Measurements from ENCODE around the gene HSPG2. TPM values are rescaled to one million over a fixed set of nuclear protein-coding genes. Genes with fewer than 3 reads are reported as not detected.

The HSPG2 gene
- total RNA-seq, 1 donor from 2014 or later: 1,732 TPM

DNA sequence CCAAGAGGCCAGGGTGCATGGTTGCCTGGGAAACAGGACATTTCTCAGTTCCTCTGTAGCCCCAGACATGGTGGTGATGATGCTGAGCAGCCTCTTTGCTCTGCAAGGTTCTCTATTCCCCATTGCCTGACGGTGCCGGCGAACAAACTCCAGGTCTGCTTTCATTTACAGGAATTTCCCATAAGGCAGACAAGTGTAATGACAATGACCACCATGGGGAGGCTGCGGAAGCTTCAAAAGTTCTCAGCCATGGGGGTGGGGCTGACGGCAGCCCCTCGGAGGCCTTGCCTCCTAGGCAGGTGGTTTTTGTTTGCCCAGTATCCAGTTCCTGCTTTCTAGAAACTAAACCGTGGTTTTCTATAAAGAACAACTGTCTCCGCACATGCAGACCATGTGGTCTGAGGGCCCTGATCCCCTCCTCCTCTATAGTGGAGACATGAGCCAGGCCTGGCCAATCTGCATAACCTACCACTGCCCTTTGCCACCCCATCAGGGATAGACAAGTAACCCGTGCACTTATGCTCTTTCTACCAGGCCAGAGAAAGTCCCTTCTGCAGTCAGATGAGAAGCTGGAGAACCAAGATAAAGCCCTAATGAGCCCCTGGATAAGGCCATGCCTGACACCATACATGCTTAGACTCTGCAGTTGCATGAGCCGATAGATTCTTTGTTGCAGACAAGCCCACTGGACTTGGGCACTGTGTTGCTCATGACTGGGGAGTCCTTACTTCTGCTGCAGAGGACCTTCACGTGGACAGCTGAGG, 71.0 kb downstream of the HSPG2 start:
- Mint-ChIP-seq H3K4me1 (ENCODE audit: unreplicated experiment) (peaks cover 2% of the 10 kb centered on the region), H3K4me3 (ENCODE audit: unreplicated experiment) (no peak overlapping the region), H3K9me3 (ENCODE audit: unreplicated experiment) (no peaks in the 10 kb centered on the region), H3K27me3 (ENCODE audit: unreplicated experiment) (peaks cover 12% of the 10 kb centered on the region), H3K27ac (ENCODE audit: unreplicated experiment) (no peak overlapping the region), H3K36me3 (ENCODE audit: low read depth, unreplicated experiment) (peaks cover 57% of the 10 kb centered on the region)
- TF ChIP-seq, protein P1, sequence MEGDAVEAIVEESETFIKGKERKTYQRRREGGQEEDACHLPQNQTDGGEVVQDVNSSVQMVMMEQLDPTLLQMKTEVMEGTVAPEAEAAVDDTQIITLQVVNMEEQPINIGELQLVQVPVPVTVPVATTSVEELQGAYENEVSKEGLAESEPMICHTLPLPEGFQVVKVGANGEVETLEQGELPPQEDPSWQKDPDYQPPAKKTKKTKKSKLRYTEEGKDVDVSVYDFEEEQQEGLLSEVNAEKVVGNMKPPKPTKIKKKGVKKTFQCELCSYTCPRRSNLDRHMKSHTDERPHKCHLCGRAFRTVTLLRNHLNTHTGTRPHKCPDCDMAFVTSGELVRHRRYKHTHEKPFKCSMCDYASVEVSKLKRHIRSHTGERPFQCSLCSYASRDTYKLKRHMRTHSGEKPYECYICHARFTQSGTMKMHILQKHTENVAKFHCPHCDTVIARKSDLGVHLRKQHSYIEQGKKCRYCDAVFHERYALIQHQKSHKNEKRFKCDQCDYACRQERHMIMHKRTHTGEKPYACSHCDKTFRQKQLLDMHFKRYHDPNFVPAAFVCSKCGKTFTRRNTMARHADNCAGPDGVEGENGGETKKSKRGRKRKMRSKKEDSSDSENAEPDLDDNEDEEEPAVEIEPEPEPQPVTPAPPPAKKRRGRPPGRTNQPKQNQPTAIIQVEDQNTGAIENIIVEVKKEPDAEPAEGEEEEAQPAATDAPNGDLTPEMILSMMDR (IDR thresholded peaks at IDR 0.05; ENCODE audit: unreplicated experiment): peak; percentile 28
- DNase-seq (ENCODE audit: low spot score): peak; percentile 28

DNA sequence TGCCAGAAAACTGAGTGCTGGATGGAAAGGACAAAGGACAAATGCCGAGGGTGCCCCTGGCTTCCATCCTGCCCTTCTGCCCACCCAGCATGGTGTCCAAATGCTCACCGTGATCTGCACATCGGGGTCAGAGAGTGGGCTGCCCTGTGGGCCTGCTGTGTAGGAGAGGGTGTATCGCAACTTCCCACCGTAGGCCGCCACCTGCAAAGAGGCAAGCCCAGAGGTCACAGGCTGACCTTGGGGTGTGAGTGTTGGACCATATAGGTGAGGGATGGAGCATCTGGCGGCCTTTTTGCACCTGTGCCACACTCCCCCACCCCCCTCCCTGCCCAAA, 71.5 kb downstream of the HSPG2 start:
- no peak for DNase-seq (ENCODE audit: low spot score)
- TF ChIP-seq, protein P1 (IDR thresholded peaks at IDR 0.05; ENCODE audit: unreplicated experiment): no peak
- Mint-ChIP-seq H3K4me1 (ENCODE audit: unreplicated experiment) (peaks cover 2% of the 10 kb centered on the region), H3K27me3 (ENCODE audit: unreplicated experiment) (peaks cover 17% of the 10 kb centered on the region), H3K27ac (ENCODE audit: unreplicated experiment) (no peak overlapping the region), H3K36me3 (ENCODE audit: low read depth, unreplicated experiment) (peaks cover 59% of the 10 kb centered on the region), H3K4me3 (ENCODE audit: unreplicated experiment) (no peak overlapping the region), H3K9me3 (ENCODE audit: unreplicated experiment) (no peaks in the 10 kb centered on the region)

DNA sequence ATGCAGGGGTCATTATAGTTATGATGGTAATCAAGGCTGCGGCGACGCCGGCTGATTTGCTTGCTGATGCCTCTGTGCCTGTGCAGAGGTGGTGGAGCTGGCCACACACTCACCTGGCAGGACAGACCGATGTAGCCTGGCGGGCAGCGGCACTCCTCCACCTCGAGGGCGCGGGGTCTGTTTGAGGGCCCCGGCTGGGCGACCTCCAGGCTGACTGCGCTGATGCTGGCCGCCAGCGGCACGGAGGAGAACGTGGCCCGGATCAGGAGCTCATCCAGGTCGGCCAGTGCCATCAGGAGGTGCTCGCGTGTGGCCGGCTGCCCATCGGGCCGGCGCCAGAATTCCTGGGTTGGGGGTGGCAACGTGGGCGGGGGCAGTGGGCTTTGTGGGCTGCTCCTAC, 72.4 kb downstream of the HSPG2 start:
- Mint-ChIP-seq H3K9me3 (ENCODE audit: unreplicated experiment) (no peaks in the 10 kb centered on the region), H3K4me3 (ENCODE audit: unreplicated experiment) (no peak overlapping the region), H3K36me3 (ENCODE audit: low read depth, unreplicated experiment) (peaks cover 54% of the 10 kb centered on the region), H3K4me1 (ENCODE audit: unreplicated experiment) (peaks cover 2% of the 10 kb centered on the region), H3K27ac (ENCODE audit: unreplicated experiment) (no peak overlapping the region), H3K27me3 (ENCODE audit: unreplicated experiment) (peaks cover 19% of the 10 kb centered on the region)
- TF ChIP-seq, protein P1 (IDR thresholded peaks at IDR 0.05; ENCODE audit: unreplicated experiment): no peak
- DNase-seq (ENCODE audit: low spot score): no peak

DNA sequence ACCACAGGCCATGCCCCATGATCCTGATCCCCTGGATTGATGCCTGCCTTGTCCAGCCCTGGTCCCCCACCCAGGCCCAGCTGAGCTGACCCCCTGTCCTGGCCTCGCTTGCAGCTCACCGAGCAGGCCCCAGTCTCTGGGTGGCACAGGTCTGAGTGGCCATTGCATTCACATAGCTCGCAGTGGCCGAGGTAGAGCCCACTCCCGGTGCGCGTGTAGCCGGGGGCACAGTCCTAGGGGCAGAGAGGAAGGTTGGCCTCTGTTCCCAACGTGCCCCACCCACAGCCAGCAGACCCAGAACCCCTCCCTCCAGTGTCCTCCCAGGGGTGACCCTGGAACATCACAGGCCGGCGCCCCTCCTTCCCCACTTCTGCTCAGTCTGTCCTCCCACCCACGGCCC, 73.1 kb downstream of the HSPG2 start:
- Mint-ChIP-seq H3K27me3 (ENCODE audit: unreplicated experiment) (peaks cover 18% of the 10 kb centered on the region), H3K27ac (ENCODE audit: unreplicated experiment) (peak overlapping the region; percentile 13), H3K9me3 (ENCODE audit: unreplicated experiment) (no peaks in the 10 kb centered on the region), H3K4me1 (ENCODE audit: unreplicated experiment) (peaks cover 3% of the 10 kb centered on the region), H3K4me3 (ENCODE audit: unreplicated experiment) (no peak overlapping the region), H3K36me3 (ENCODE audit: low read depth, unreplicated experiment) (peaks cover 54% of the 10 kb centered on the region)
- TF ChIP-seq, protein P1 (IDR thresholded peaks at IDR 0.05; ENCODE audit: unreplicated experiment): no peak
- DNase-seq (ENCODE audit: low spot score): no peak

DNA sequence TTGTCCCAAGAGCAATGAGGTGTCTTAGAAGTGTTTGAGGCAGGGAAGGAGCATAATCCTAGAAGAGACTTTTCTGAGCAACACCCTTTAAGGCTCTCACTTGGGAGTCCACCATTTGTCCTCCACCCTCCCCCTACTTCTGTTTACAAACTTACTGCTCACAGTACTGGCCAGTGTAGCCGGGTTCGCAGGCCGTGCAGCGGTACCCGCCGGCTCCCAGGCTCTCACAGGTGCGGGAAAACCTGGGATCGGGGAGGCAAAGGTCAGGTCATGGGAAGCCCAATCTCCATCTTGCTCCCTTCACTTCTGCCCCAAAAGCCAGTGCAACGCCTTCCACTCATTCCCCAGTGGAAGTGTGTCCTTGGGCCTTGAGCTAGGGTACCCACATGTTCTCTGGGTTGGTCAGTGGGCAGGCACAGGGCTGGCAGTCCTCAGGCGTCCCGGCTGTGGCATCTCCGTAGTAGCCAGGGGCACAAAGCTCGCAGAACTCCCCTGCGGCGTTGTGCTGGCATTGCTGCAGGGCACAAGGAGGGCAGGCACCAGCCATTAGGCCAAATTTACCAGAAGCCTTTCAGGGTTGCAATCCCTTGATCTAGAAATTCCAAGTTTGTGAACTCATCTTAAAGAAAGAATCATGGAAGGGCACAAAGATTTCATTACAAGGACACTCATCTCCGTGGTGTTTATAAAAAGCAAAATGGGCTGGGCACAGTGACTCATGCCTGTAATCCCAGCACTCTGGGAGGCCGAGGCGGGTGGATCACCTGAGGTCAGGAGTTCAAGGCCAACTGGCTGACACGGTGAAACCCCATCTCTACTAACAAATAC, 75.3 kb downstream of the HSPG2 start:
- Mint-ChIP-seq H3K27ac (ENCODE audit: unreplicated experiment) (peak overlapping the region; percentile 61), H3K9me3 (ENCODE audit: unreplicated experiment) (no peaks in the 10 kb centered on the region), H3K4me3 (ENCODE audit: unreplicated experiment) (peak overlapping the region; percentile 74), H3K27me3 (ENCODE audit: unreplicated experiment) (peaks cover 24% of the 10 kb centered on the region), H3K4me1 (ENCODE audit: unreplicated experiment) (peaks cover 3% of the 10 kb centered on the region), H3K36me3 (ENCODE audit: low read depth, unreplicated experiment) (peaks cover 55% of the 10 kb centered on the region)
- DNase-seq (ENCODE audit: low spot score): no peak
- TF ChIP-seq, protein P1 (IDR thresholded peaks at IDR 0.05; ENCODE audit: unreplicated experiment): no peak
